Liver (tissue), 9 donors: ENCODE data around the gene SLC39A1. TPM values are rescaled to one million over a fixed set of nuclear protein-coding genes. Genes with fewer than 3 reads are reported as not detected.

Experiments
- DNase-seq: peaks from one replicate; pipeline ENCODE4 v3.0.0-alpha.2; 2017; ENCODE audit warnings: low spot score
- H3K27ac ChIP-seq, 2 donors: one replicate each; pipeline ENCODE4 v1.7.0; 2013; ENCODE audit warnings: inconsistent platforms in 2 of 2, low read length in 2 of 2, control low read depth in 1 of 2, low read depth in 1 of 2, mild to moderate bottlenecking in 1 of 2
- H3K27me3 ChIP-seq, 4 donors: one replicate each; pipeline versions ENCODE4 v1.6.1 to v1.7.0; 2013; ENCODE audit warnings: low read length in 3 of 4, inconsistent platforms in 1 of 4, mild to moderate bottlenecking in 1 of 4, moderate library complexity in 1 of 4; ENCODE audit not compliant: control insufficient read depth in 4 of 4, insufficient read depth in 4 of 4
- H3K36me3 ChIP-seq, 4 donors: one replicate each; pipeline versions ENCODE4 v1.6.1 to v1.7.0; 2013; ENCODE audit warnings: low read length in 3 of 4, mild to moderate bottlenecking in 3 of 4, low read depth in 1 of 4, moderate library complexity in 1 of 4; ENCODE audit not compliant: control insufficient read depth in 4 of 4, insufficient read depth in 3 of 4
- H3K4me1 ChIP-seq, 4 donors: one replicate each; pipeline versions ENCODE4 v1.6.1 to v1.7.0; 2013; ENCODE audit warnings: low read length in 3 of 4, mild to moderate bottlenecking in 3 of 4, moderate library complexity in 1 of 4; ENCODE audit not compliant: control insufficient read depth in 4 of 4, insufficient read depth in 4 of 4
- H3K4me3 ChIP-seq, 3 donors: one replicate each; pipeline versions ENCODE4 v1.6.1 to v1.7.0; 2013; ENCODE audit warnings: low read length in 3 of 3, control low read depth in 1 of 3, low read depth in 1 of 3, mild to moderate bottlenecking in 1 of 3
- H3K9ac ChIP-seq, 2 donors: one replicate each; pipeline ENCODE4 v1.7.0; 2013; ENCODE audit warnings: low read length in 2 of 2, mild to moderate bottlenecking in 2 of 2, moderate library complexity in 2 of 2, control low read depth in 1 of 2, low read depth in 1 of 2
- H3K9me3 ChIP-seq, 4 donors: one replicate each; pipeline versions ENCODE4 v1.6.1 to v1.7.0; 2013; ENCODE audit warnings: low read length in 3 of 4; ENCODE audit not compliant: control insufficient read depth in 4 of 4
- ATF3 ChIP-seq: IDR thresholded peaks from 2 replicates; pipeline ENCODE4 v1.6.1; 2016; ENCODE audit warnings: antibody characterized with exemption
- EGR1 ChIP-seq, 2 donors: IDR thresholded peaks; 2 replicates each; pipeline ENCODE4 v1.6.1; 2016 to 2018; ENCODE audit warnings: antibody characterized with exemption in 2 of 2, low read depth in 2 of 2
- FOXA1 ChIP-seq: IDR thresholded peaks from 2 replicates; pipeline ENCODE4 v1.6.1; 2016; ENCODE audit warnings: antibody characterized with exemption
- FOXA2 ChIP-seq: IDR thresholded peaks from 2 replicates; pipeline ENCODE4 v1.6.1; 2016; ENCODE audit warnings: antibody characterized with exemption
- GABPA ChIP-seq, 2 donors: IDR thresholded peaks in 1 of 2; conservative IDR thresholded peaks in 1 of 2; 2 replicates each; pipeline ENCODE4 v1.6.1; 2016; ENCODE audit warnings: antibody characterized with exemption in 2 of 2, mild to moderate bottlenecking in 1 of 2, moderate library complexity in 1 of 2
- HNF4A ChIP-seq, 2 donors: conservative IDR thresholded peaks; 2 replicates each; pipeline ENCODE4 v1.6.1; 2016; ENCODE audit warnings: antibody characterized with exemption in 2 of 2, mild to moderate bottlenecking in 2 of 2
- HNF4G ChIP-seq: IDR thresholded peaks from 2 replicates; pipeline ENCODE4 v1.6.1; 2016; ENCODE audit warnings: antibody characterized with exemption
- JUND ChIP-seq, 2 donors: IDR thresholded peaks; 2 replicates each; pipeline ENCODE4 v1.6.1; 2016; ENCODE audit warnings: antibody characterized with exemption in 2 of 2
- MAX ChIP-seq: IDR thresholded peaks from 2 replicates; pipeline ENCODE4 v1.6.1; 2016; ENCODE audit warnings: antibody characterized with exemption
- NR2F2 ChIP-seq: IDR thresholded peaks from 2 replicates; pipeline ENCODE4 v1.6.1; 2016; ENCODE audit warnings: antibody characterized with exemption
- RAD21 ChIP-seq, 2 donors: IDR thresholded peaks; 2 replicates each; pipeline ENCODE4 v1.6.1; 2016; ENCODE audit warnings: antibody characterized with exemption in 2 of 2, mild to moderate bottlenecking in 2 of 2
- REST ChIP-seq: IDR thresholded peaks from 2 replicates; pipeline ENCODE4 v1.6.1; 2016; ENCODE audit warnings: antibody characterized with exemption, mild to moderate bottlenecking
- RXRA ChIP-seq, 2 donors: IDR thresholded peaks; 2 replicates each; pipeline ENCODE4 v1.6.1; 2017 to 2018; ENCODE audit warnings: antibody characterized with exemption in 2 of 2, mild to moderate bottlenecking in 1 of 2
- SP1 ChIP-seq: IDR thresholded peaks from 2 replicates; pipeline ENCODE4 v1.6.1; 2018; ENCODE audit warnings: antibody characterized with exemption, mild to moderate bottlenecking
- TAF1 ChIP-seq: conservative IDR thresholded peaks from 2 replicates; pipeline ENCODE4 v1.6.1; 2016; ENCODE audit warnings: antibody characterized with exemption, mild to moderate bottlenecking
- YY1 ChIP-seq: IDR thresholded peaks from 2 replicates; pipeline ENCODE4 v1.6.1; 2016; ENCODE audit warnings: antibody characterized with exemption, mild to moderate bottlenecking
- ZBTB33 ChIP-seq: IDR thresholded peaks from 2 replicates; pipeline ENCODE4 v1.6.1; 2016; ENCODE audit warnings: antibody characterized with exemption
- WGBS: extraction: QIAGEN DNeasy Blood & Tissue Kit; methylation state at CpG from one replicate; pipeline ENCODE4 v1.1.7; 2013; 5-methylcytosine and 5-hydroxymethylcytosine counted together
- polyA plus RNA-seq, 2 donors: library from polyadenylated mRNA; stranded (reverse) in 1 of 2; unstranded in 1 of 2; fragments of 200-250 nt in 1 of 2; fragments of >200 nt in 1 of 2; fragmentation: Nextera tagmentation in 1 of 2; extraction: Ambion mirVana in 1 of 2; gene quantifications; one replicate each; pipeline versions ENCODE4 v1.2.1 to v1.2.3, GENCODE V29; 2013 to 2015
- total RNA-seq, 2 donors: library from RNA; depleted of rRNA; stranded (reverse); fragments of >200 nt; gene quantifications; one replicate each; pipeline ENCODE4 v1.2.3, GENCODE V29; 2014
- donor health status: healthy.
- donor health status: healthy.
- donor health status: healthy.
- donor health status: healthy.
- donor health status: healthy.

Gene SLC39A1
- total and polyA plus RNA-seq, 4 donors, result 38.8 to 70.3 (median 54.6) TPM

- 34% methylated on average over 6 of the region's 6 CpGs for WGBS
- TF ChIP-seq ZBTB33 (no peak), FOXA2 (no peak), RXRA (IDR thresholded peaks at IDR 0.05) (no peak), SP1 (no peak), ATF3 (no peak), RAD21 (IDR thresholded peaks at IDR 0.05) (no peak), REST (no peak), NR2F2 (no peak), HNF4G (no peak)
- peak overlapping the region; percentile 91 to 94 for H3K27ac ChIP-seq
- H3K9me3 ChIP-seq, result no peaks in the 10 kb centered on the region
- peaks cover 11 to 62% (median 50%) of the 10 kb centered on the region in 4 donors for H3K4me1 ChIP-seq
- H3K36me3 ChIP-seq, result peaks cover 0 to 12% (median 6%) of the 10 kb centered on the region in 4 donors
- H3K9ac ChIP-seq, result peak overlapping the region; percentile 73 to 89
- no peaks in the 10 kb centered on the region for H3K27me3 ChIP-seq
- no peak for DNase-seq
- H3K4me3 ChIP-seq, result peak overlapping the region; percentile 68 to 99 (median 89)
These were observed 6.2 kb downstream of the SLC39A1 start for GRCh38 chr1:153956997-153957715.

GRCh38 chr1:153954826-153955225 lies 8.5 kb downstream of the SLC39A1 start:
- Histone ChIP-seq H3K9ac (no peak overlapping the region), H3K4me1 (peaks cover 10 to 53% (median 46%) of the 10 kb centered on the region in 4 donors), H3K27me3 (no peaks in the 10 kb centered on the region), H3K4me3 (no peak overlapping the region), H3K9me3 (no peaks in the 10 kb centered on the region), H3K27ac (peak overlapping the region; percentile 48 to 55), H3K36me3 (peaks cover 6 to 26% (median 22%) of the 10 kb centered on the region in 4 donors)
- no peak for DNase-seq
- 96% methylated on average over 10 of the region's 10 CpGs for WGBS
- TF ChIP-seq RXRA (IDR thresholded peaks at IDR 0.05) (no peak), YY1 (no peak), NR2F2 (no peak), EGR1 (IDR thresholded peaks at IDR 0.05; ENCODE audit: low read depth in 2 of 2) (no peak), RAD21 (IDR thresholded peaks at IDR 0.05) (no peak), JUND (IDR thresholded peaks at IDR 0.05) (no peak), SP1 (no peak), GABPA (IDR thresholded peaks at IDR 0.05 in 1 of 2, conservative IDR thresholded peaks at IDR 0.05 in 1 of 2) (no peak), MAX (no peak), HNF4G (no peak), ATF3 (no peak), FOXA2 (no peak), ZBTB33 (no peak), FOXA1 (no peak), TAF1 (no peak), HNF4A (conservative IDR thresholded peaks at IDR 0.05) (no peak), REST (no peak)
